ENCODE results near the gene S100A11.

- TF ChIP-seq, protein P1, sequence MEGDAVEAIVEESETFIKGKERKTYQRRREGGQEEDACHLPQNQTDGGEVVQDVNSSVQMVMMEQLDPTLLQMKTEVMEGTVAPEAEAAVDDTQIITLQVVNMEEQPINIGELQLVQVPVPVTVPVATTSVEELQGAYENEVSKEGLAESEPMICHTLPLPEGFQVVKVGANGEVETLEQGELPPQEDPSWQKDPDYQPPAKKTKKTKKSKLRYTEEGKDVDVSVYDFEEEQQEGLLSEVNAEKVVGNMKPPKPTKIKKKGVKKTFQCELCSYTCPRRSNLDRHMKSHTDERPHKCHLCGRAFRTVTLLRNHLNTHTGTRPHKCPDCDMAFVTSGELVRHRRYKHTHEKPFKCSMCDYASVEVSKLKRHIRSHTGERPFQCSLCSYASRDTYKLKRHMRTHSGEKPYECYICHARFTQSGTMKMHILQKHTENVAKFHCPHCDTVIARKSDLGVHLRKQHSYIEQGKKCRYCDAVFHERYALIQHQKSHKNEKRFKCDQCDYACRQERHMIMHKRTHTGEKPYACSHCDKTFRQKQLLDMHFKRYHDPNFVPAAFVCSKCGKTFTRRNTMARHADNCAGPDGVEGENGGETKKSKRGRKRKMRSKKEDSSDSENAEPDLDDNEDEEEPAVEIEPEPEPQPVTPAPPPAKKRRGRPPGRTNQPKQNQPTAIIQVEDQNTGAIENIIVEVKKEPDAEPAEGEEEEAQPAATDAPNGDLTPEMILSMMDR (IDR thresholded peaks at IDR 0.05; ENCODE audit: borderline replicate concordance, extremely low read depth, low read length, poor library complexity, severe bottlenecking), result no peak
- TF ChIP-seq EZH2 (IDR thresholded peaks at IDR 0.05; ENCODE audit: borderline replicate concordance, low read depth, low read length, severe bottlenecking), result no peak
Measured at GRCh38 chr1:151991663-151992302, 45.0 kb downstream of the S100A11 start.
